ENCODE measurements around the gene HBS1L.
"Not testable (repeated sequence)": the region's sequence is repeated elsewhere in the genome, so short reads cannot be mapped to it uniquely, and the experiment has no call there.

The HBS1L gene

GRCh38 chr6:135073756-135074393, 19.3 kb upstream of the HBS1L start:
- no peak for DNase-seq

- no peak for DNase-seq
These were observed 18.6 kb upstream of the HBS1L start for GRCh38 chr6:135073217-135073616.

- no peak for DNase-seq
These were observed 18.1 kb upstream of the HBS1L start for GRCh38 chr6:135072753-135073152.

- DNase-seq, result no peak
These were observed 16.9 kb upstream of the HBS1L start for GRCh38 chr6:135071541-135071940.

GRCh38 chr6:135067911-135068310, 13.3 kb upstream of the HBS1L start:
- no peak for DNase-seq

- no peak for DNase-seq
These were observed 12.2 kb upstream of the HBS1L start for GRCh38 chr6:135066806-135067205.

- no peak for DNase-seq
These were observed 11.8 kb upstream of the HBS1L start for GRCh38 chr6:135066397-135066796.

- no peak for DNase-seq
These were observed 10.0 kb upstream of the HBS1L start for GRCh38 chr6:135064586-135064985.

GRCh38 chr6:135063926-135064325, 9.3 kb upstream of the HBS1L start:
- DNase-seq, result no peak

GRCh38 chr6:135062735-135063134, 8.1 kb upstream of the HBS1L start:
- no peak for DNase-seq

- DNase-seq, result no peak
These were observed 5.5 kb upstream of the HBS1L start for GRCh38 chr6:135060076-135060475.

GRCh38 chr6:135058299-135058698, 3.7 kb upstream of the HBS1L start:
- DNase-seq, result not testable (repeated sequence)

GRCh38 chr6:135056632-135057031, 2.0 kb upstream of the HBS1L start:
- no peak for DNase-seq

- no peak for DNase-seq
These were observed 425 bp downstream of the HBS1L start for GRCh38 chr6:135054226-135054568.

GRCh38 chr6:135053406-135053805, 1.2 kb downstream of the HBS1L start:
- DNase-seq, result no peak

- DNase-seq, result peak; percentile 7
These were observed 1.7 kb downstream of the HBS1L start for GRCh38 chr6:135052939-135053338.

- DNase-seq, result no peak
These were observed 5.7 kb downstream of the HBS1L start for GRCh38 chr6:135048915-135049314.

GRCh38 chr6:135047336-135047735, 7.3 kb downstream of the HBS1L start:
- no peak for DNase-seq

GRCh38 chr6:135046912-135047311, 7.7 kb downstream of the HBS1L start:
- DNase-seq, result no peak

GRCh38 chr6:135044639-135045038, 10.0 kb downstream of the HBS1L start:
- DNase-seq, result no peak

- no peak for DNase-seq
These were observed 10.8 kb downstream of the HBS1L start for GRCh38 chr6:135043846-135044245.

GRCh38 chr6:135043364-135043763, 11.3 kb downstream of the HBS1L start:
- DNase-seq, result no peak

- no peak for DNase-seq
These were observed 16.3 kb downstream of the HBS1L start for GRCh38 chr6:135038335-135038734.

- DNase-seq, result no peak
These were observed 17.1 kb downstream of the HBS1L start for GRCh38 chr6:135037541-135037940.

GRCh38 chr6:135036731-135037420, 17.7 kb downstream of the HBS1L start:
- no peak for DNase-seq
